Small intestine (tissue), 7 donors: ENCODE data around the gene SPAG4. TPM values are rescaled to one million over a fixed set of nuclear protein-coding genes. Genes with fewer than 3 reads are reported as not detected.

Experiments
- DNase-seq, 2 donors: peaks; one replicate each; pipeline versions ENCODE4 v3.0.0 to v3.0.0-alpha.2; 2013
- FAIRE-seq: peaks from 2 replicates; lab custom pipeline; 2012; peaks lifted over from hg19 to GRCh38; lab: Jason Lieb, UNC
- H3K27ac ChIP-seq, 3 donors: one replicate each; pipeline ENCODE4 v1.5.1; 2013; ENCODE audit warnings: low read length in 2 of 3, mild to moderate bottlenecking in 2 of 3, control low read depth in 1 of 3, inconsistent platforms in 1 of 3, low read depth in 1 of 3, moderate library complexity in 1 of 3
- H3K27me3 ChIP-seq, 3 donors: one replicate each; pipeline ENCODE4 v1.6.1; 2013; ENCODE audit warnings: low read length in 3 of 3, inconsistent platforms in 1 of 3; ENCODE audit not compliant: control insufficient read depth in 3 of 3, insufficient read depth in 3 of 3
- H3K36me3 ChIP-seq, 3 donors: one replicate each; pipeline ENCODE4 v1.6.1; 2013; ENCODE audit warnings: low read length in 3 of 3, inconsistent platforms in 1 of 3, low read depth in 1 of 3, mild to moderate bottlenecking in 1 of 3, moderate library complexity in 1 of 3; ENCODE audit not compliant: control insufficient read depth in 3 of 3, insufficient read depth in 2 of 3
- H3K4me1 ChIP-seq, 3 donors: one replicate each; pipeline ENCODE4 v1.6.1; 2013; ENCODE audit warnings: low read length in 2 of 3, inconsistent platforms in 1 of 3, low read depth in 1 of 3, mild to moderate bottlenecking in 1 of 3, moderate library complexity in 1 of 3; ENCODE audit not compliant: control insufficient read depth in 3 of 3, insufficient read depth in 2 of 3
- H3K4me3 ChIP-seq, 3 donors: one replicate each; pipeline ENCODE4 v1.5.1; 2013; ENCODE audit warnings: low read length in 3 of 3, control low read depth in 1 of 3, inconsistent platforms in 1 of 3, low read depth in 1 of 3, mild to moderate bottlenecking in 1 of 3, moderate library complexity in 1 of 3
- H3K9me3 ChIP-seq, 2 donors: one replicate each; pipeline ENCODE4 v1.6.1; 2013; ENCODE audit warnings: low read depth in 1 of 2, low read length in 1 of 2; ENCODE audit not compliant: control insufficient read depth in 2 of 2, insufficient read depth in 1 of 2
- WGBS, 3 donors: extraction: QIAGEN DNeasy Blood & Tissue Kit; methylation state at CpG; one replicate each; pipeline ENCODE4 v1.1.7; 2013; 5-methylcytosine and 5-hydroxymethylcytosine counted together
- polyA plus RNA-seq, 4 donors: library from polyadenylated mRNA; stranded (reverse) in 3 of 4; unstranded in 1 of 4; fragments of 200-250 nt in 3 of 4; fragments of 120-200 nt in 1 of 4; gene quantifications; one replicate each; pipeline versions ENCODE4 v1.2.1 to v1.2.3, GENCODE V29; 2013
- donor health status: healthy with polysubstance abuse.
- donor health status: control.
- donor health status: control.
- donor health status: Bipolar disorder and iron deficiency.
- donor health status: healthy.

SPAG4 gene
- polyA plus RNA-seq, 4 donors, result 0.96 to 10.5 (median 2.1) TPM

DNA sequence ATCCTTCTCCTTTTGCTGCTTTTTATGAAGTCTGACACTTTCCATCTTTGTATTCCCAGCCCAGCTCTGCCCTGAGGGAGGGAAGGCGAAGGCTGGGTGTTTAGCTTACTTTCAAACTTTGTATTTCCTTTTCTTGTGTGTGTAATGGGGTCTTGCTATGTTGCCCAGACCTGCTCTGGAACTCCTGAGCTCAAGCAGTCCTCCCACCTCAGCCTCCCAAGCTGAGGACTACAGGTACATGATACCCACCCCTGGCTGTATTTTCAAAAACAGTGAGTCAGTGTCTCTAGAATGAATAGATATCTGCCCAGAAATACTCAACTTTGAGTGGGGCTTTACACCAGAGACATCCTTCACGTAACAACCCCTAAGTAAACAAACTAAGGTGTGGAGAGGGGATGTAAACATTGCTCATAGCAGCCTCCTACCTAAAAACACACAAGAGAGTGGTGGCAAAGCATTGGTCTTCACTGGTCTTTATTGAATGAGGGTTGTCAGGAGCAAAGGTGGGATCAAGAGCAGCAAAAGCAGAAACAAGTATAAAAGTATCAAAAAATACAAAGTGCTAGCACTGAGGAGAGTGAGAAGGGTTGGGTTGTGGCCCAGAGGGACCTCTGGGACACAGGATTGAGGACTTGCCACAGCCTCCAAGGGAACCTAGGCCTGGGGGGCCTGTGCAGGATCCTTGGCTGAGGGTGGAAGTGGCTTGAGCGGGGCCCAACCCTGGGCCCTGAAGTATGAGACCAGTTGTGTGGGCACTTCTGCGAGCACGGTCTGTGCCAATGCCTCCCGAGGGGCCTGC is 10.2 kb downstream of the SPAG4 start:
- no peak overlapping the region for H3K4me3 ChIP-seq
- FAIRE-seq, result no peak
- H3K27ac ChIP-seq, result no peak overlapping the region
- H3K27me3 ChIP-seq, result no peaks in the 10 kb centered on the region
- no peaks in the 10 kb centered on the region for H3K4me1 ChIP-seq
- peaks cover 5 to 43% (median 11%) of the 10 kb centered on the region in 3 donors for H3K36me3 ChIP-seq
- DNase-seq, result no peak
- WGBS, 3 donors, result 93 to 97% (median 95%) methylated on average over 6 of the region's 6 CpGs
- no peaks in the 10 kb centered on the region for H3K9me3 ChIP-seq

DNA sequence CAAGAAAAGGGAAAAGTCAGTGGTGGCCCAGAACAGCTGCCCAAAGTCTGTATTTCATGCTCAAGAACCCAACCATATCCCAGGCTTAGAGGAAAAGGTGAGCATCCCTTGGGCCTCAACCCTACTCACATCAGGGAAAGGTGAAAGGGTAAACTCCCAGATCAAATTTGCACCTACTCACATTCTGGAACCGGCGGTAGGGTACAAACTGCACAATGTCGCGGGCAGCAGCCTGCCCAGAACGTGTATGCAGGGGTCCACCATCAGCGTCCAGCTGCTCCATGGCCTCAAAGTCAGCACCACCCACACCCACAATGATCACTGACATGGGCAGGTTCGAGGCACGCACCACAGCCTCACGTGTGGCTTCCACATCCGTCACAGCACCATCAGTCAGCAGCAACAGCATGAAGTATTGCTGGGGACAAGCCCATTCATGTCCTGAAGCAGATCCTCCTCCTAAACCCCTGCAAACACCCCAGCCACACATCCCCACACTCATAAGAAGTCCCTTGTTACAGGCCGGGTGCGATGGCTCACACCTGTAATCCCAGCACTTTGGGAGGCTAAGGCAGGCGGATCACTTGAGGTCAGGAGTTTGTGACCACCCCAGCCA is 10.9 kb downstream of the SPAG4 start:
- H3K4me1 ChIP-seq, result no peaks in the 10 kb centered on the region
- H3K27me3 ChIP-seq, result no peaks in the 10 kb centered on the region
- 94 to 99% (median 96%) methylated on average over 13 of the region's 13 CpGs for WGBS, 3 donors
- peaks cover 5 to 48% (median 13%) of the 10 kb centered on the region in 3 donors for H3K36me3 ChIP-seq
- no peaks in the 10 kb centered on the region for H3K9me3 ChIP-seq
- FAIRE-seq, result no peak
- H3K27ac ChIP-seq, result no peak overlapping the region
- no peak for DNase-seq
- H3K4me3 ChIP-seq, result no peak overlapping the region

DNA sequence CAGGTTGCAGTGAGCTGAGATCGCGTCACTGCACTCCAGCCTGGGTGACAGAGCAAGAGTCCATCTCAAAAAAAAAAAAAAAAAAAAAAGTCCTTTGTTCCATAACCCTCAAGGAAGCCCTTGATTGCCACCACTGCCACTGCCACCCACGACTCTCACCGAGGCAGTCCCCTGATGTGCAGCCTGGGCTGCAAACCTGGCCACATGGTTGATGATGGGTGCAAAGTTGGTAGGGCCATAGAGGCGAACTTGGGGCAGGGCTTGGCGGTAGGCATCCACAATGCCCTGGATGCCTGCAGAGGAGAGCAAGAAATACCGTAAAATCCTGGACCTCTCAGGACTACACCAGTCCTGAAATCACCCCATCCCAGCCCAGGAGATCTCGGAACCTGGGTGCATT is 11.5 kb downstream of the SPAG4 start:
- DNase-seq (no peak), FAIRE-seq (no peak)
- no peaks in the 10 kb centered on the region for H3K9me3 ChIP-seq
- no peaks in the 10 kb centered on the region for H3K27me3 ChIP-seq
- no peak overlapping the region for H3K27ac ChIP-seq
- no peak overlapping the region for H3K4me3 ChIP-seq
- no peaks in the 10 kb centered on the region for H3K4me1 ChIP-seq
- WGBS, 3 donors, result 95 to 97% (median 95%) methylated on average over 8 of the region's 8 CpGs
- H3K36me3 ChIP-seq, result peaks cover 5 to 54% (median 15%) of the 10 kb centered on the region in 3 donors

- peaks cover 5 to 58% (median 15%) of the 10 kb centered on the region in 3 donors for H3K36me3 ChIP-seq
- no peaks in the 10 kb centered on the region for H3K9me3 ChIP-seq
- 97 to 100% (median 97%) methylated on average over 12 of the region's 12 CpGs for WGBS, 3 donors
- H3K4me1 ChIP-seq, result no peaks in the 10 kb centered on the region
- DNase-seq (no peak), FAIRE-seq (no peak)
- H3K4me3 ChIP-seq, result no peak overlapping the region
- no peaks in the 10 kb centered on the region for H3K27me3 ChIP-seq
- H3K27ac ChIP-seq, result no peak overlapping the region
Measured at GRCh38 chr20:35629427-35630145, 14.0 kb downstream of the SPAG4 start.

DNA sequence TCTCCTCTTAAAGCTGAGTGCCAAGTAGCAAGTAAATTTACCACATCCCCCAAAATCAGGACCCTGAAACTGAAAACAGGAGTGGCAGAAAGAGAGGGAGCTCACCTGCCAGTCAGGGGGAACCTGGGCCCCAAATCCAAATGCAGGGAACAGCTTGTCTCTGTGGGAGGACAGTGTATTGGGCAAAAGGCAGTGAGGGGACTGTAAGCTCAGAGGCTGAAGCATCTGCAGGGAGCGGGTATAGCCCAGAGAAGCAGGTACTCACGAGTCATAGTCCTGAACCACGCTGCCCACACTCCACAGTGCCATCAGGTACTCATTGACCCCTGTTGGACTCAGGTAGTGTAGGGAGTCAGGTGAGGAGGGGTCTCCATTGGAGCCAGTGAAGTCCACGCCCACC is 15.0 kb downstream of the SPAG4 start:
- FAIRE-seq, result no peak
- Histone ChIP-seq H3K4me3 (no peak overlapping the region), H3K4me1 (peaks cover 0 to 4% (median 0%) of the 10 kb centered on the region in 3 donors), H3K27me3 (no peaks in the 10 kb centered on the region), H3K36me3 (peaks cover 3 to 50% (median 15%) of the 10 kb centered on the region in 3 donors), H3K27ac (no peak overlapping the region), H3K9me3 (no peaks in the 10 kb centered on the region)
- WGBS, 3 donors, result 93 to 98% (median 94%) methylated on average over 4 of the region's 4 CpGs
- DNase-seq, result no peak

DNA sequence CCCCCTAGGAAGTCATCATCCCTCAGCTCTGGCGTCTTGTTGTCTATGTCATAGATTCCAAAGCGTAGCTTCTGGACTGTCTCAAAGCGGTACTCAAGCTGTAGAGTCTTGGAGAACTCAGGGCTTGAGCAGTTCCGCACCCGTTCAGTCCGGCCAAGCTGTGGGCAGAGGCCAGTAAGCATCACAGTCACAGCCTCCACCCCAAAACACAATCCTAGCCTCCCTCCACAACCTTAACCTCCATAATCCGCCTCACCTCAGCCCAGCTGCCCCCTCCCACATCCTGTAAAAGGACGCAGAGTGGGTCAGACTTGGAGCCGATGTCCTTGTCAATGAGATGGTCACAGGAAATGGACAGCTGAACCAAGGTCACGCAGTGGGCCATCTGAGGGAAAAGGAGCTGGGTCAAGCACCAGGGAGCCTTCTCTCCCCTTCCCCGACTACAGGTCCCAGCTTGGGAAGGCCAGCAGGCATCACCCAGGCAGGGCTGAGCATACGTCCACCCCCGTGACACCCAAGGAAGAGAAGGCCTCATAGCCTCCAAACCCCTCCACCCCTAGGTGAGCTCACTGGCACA is 17.0 kb downstream of the SPAG4 start:
- no peaks in the 10 kb centered on the region for H3K9me3 ChIP-seq
- H3K4me1 ChIP-seq, result peaks cover 0 to 10% (median 2%) of the 10 kb centered on the region in 3 donors
- no peak overlapping the region for H3K27ac ChIP-seq
- FAIRE-seq (no peak), DNase-seq (no peak)
- no peak overlapping the region for H3K4me3 ChIP-seq
- H3K36me3 ChIP-seq, result peaks cover 3 to 35% (median 12%) of the 10 kb centered on the region in 3 donors
- no peaks in the 10 kb centered on the region for H3K27me3 ChIP-seq
- WGBS, 3 donors, result 96 to 97% (median 96%) methylated on average over 13 of the region's 13 CpGs

DNA sequence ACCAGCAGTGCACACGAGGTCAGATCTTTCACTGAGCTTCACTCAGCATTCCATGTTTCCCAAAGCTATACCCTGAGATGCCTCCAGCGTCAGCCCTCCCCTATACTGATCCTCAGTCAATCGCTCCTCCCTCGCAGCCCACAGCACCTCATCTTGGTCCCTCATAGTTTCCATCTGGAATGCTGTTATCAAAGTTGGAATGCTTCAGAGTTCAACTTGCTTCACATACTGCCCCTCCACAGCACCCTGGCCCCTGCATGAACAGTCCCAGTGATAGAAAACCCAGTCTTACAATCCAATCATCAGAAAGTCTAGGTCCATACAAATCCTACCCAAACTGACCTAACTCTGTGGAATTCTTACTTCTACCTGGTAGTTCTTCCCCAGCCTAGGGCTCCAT is 20.0 kb downstream of the SPAG4 start:
- DNase-seq (peak in 1 of 2 donors; percentile 45), FAIRE-seq (no peak)
- Histone ChIP-seq H3K36me3 (peaks cover 0 to 21% (median 6%) of the 10 kb centered on the region in 3 donors), H3K9me3 (no peaks in the 10 kb centered on the region), H3K27ac (no peak overlapping the region), H3K4me1 (peaks cover 0 to 10% (median 2%) of the 10 kb centered on the region in 3 donors), H3K27me3 (no peaks in the 10 kb centered on the region), H3K4me3 (no peak overlapping the region)
- WGBS, 3 donors, result 81 to 91% (median 82%) methylated on average over 4 of the region's 4 CpGs

DNA sequence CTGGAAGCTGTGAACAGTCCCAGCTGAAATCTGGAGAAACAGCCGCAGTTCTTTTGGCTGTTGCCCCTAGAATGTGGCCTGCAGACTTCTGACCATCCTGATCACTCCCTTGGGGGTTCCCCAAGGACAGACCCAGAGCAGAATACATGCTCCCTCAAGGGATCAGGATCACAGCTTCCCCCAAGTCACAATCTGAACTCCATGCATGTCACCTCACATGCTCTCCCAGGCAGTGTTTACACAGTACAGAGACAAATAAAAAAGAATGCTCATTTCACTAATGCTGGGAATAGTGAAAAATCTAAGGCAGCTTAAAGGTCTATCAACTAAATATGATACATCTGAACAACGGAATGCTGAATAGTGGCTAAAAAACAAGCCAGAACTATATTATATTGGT is 20.5 kb downstream of the SPAG4 start:
- no peaks in the 10 kb centered on the region for H3K27me3 ChIP-seq
- no peaks in the 10 kb centered on the region for H3K9me3 ChIP-seq
- DNase-seq (no peak), FAIRE-seq (no peak)
- no peak overlapping the region for H3K27ac ChIP-seq
- peaks cover 0 to 16% (median 4%) of the 10 kb centered on the region in 3 donors for H3K36me3 ChIP-seq
- 87 to 89% (median 88%) methylated on average over 2 of the region's 2 CpGs for WGBS, 3 donors
- peaks cover 0 to 10% (median 2%) of the 10 kb centered on the region in 3 donors for H3K4me1 ChIP-seq
- H3K4me3 ChIP-seq, result no peak overlapping the region
